ENCODE data around the gene ETFA. TPM values are rescaled to one million over a fixed set of nuclear protein-coding genes. Genes with fewer than 3 reads are reported as not detected.

Gene ETFA
- total RNA-seq, 4 donors from 2014 or later, result 56.6 to 125 (median 83.1) TPM

GRCh38 chr15:76334438-76335306 is 23.4 kb upstream of the ETFA start:
- H3K9me3 ChIP-seq, result no peaks in the 10 kb centered on the region
- WGBS, 2 donors, result 26 to 51% methylated on average over 21 to 33 of the region's 44 CpGs
- H3K36me3 ChIP-seq, result no peaks in the 10 kb centered on the region
- no peak for DNase-seq
- intact Hi-C loops (cut with DNase I), result no loop called here
- peak overlapping the region in 2 of 4 donors; percentile 43 to 66 for H3K4me3 ChIP-seq
- TF ChIP-seq POLR2A (IDR thresholded peaks at IDR 0.05) (no peak), CTCF (IDR thresholded peaks at IDR 0.05) (no peak)
- H3K4me1 ChIP-seq, result peaks cover 20 to 48% (median 23%) of the 10 kb centered on the region in 3 donors
- peaks cover 6 to 81% (median 31%) of the 10 kb centered on the region in 4 donors for H3K27me3 ChIP-seq
- H3K27ac ChIP-seq, result peak overlapping the region in 1 of 4 donors; percentile 65

DNA sequence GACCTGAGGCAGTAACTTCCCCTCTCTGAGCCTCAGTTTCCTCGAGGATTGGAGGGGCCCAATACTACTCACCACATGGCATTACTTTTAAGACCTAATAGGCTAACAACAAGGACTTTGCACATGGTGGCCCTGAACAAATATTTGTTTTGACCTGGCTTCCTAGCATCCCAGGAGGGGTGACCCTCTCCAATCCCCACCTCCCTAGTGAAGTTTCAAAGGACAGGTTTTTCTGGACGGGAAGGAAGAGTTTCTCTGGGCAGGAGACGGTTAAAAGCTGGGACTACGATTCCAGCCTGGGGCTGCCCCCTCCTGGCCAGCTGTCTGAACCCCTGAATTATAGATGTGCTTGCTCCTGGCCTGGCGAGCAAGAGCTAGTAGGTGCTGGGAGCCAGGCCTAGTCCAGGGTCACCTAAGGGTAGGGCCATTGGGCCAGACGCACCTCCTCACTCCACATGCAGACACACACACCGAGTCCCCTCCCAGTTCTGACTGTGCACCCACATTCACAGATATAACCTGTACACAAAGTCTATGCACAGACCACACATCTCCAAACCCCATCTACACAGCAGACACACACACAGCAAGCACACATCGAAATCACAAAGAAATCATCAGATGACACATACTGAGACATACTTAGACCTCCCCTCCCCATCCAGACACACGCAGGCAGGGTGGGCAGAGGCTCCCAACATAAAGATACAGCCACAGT is 22.6 kb upstream of the ETFA start:
- Histone ChIP-seq H3K4me3 (no peak overlapping the region), H3K27me3 (peaks cover 6 to 80% (median 27%) of the 10 kb centered on the region in 4 donors), H3K27ac (no peak overlapping the region), H3K36me3 (no peaks in the 10 kb centered on the region), H3K4me1 (peaks cover 16 to 40% (median 22%) of the 10 kb centered on the region in 3 donors), H3K9me3 (no peaks in the 10 kb centered on the region)
- no peak for DNase-seq
- WGBS, 2 donors, result 46 to 57% methylated on average over 5 to 7 of the region's 9 CpGs
- TF ChIP-seq POLR2A (IDR thresholded peaks at IDR 0.05) (no peak), CTCF (IDR thresholded peaks at IDR 0.05) (peak in 1 of 6 experiments; percentile 21)
- intact Hi-C loops (cut with DNase I), result no loop called here

- no peak overlapping the region for H3K4me3 ChIP-seq
- H3K9me3 ChIP-seq, result no peaks in the 10 kb centered on the region
- DNase-seq, result no peak
- intact Hi-C loops (cut with DNase I), result no loop called here
- H3K4me1 ChIP-seq, result peaks cover 16 to 35% (median 21%) of the 10 kb centered on the region in 3 donors
- 100% methylated on average over 1 of the region's 1 CpG; no CpG with 5 or more reads in 1 of the 2 donors for WGBS, 2 donors
- H3K27me3 ChIP-seq, result peaks cover 6 to 74% (median 26%) of the 10 kb centered on the region in 4 donors
- H3K27ac ChIP-seq, result no peak overlapping the region
- TF ChIP-seq POLR2A (IDR thresholded peaks at IDR 0.05) (no peak), CTCF (IDR thresholded peaks at IDR 0.05) (no peak)
- H3K36me3 ChIP-seq, result no peaks in the 10 kb centered on the region
Measured at GRCh38 chr15:76333309-76333708, 22.0 kb upstream of the ETFA start.

DNA sequence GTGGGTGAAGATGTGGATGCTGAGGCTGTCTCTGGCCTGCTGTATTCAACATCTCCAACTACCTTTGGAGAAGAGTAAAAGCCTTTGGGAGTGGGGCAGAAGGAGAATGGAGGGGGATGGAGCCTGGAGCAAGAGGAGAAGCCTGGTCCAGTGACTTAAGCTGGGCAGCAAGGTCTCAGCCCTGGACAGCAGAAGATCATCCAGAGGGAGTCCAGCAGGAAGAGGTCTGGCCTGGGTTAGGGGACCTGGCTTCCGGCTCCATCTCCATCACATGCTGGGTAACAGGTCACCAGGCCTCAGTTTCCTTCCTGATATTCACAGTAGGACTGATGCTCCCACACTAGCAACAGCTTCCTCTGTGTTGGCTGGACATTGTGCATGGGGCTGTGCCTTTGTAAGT is 21.5 kb upstream of the ETFA start:
- H3K9me3 ChIP-seq, result no peaks in the 10 kb centered on the region
- no peak for TF ChIP-seq CTCF (IDR thresholded peaks at IDR 0.05)
- TF ChIP-seq POLR2A (IDR thresholded peaks at IDR 0.05), result no peak
- no peaks in the 10 kb centered on the region for H3K36me3 ChIP-seq
- H3K27ac ChIP-seq, result no peak overlapping the region
- intact Hi-C loops (cut with DNase I), result no loop called here
- H3K4me3 ChIP-seq, result no peak overlapping the region
- DNase-seq, result no peak
- H3K27me3 ChIP-seq, result peaks cover 2 to 73% (median 25%) of the 10 kb centered on the region in 4 donors
- H3K4me1 ChIP-seq, result peaks cover 16 to 30% (median 16%) of the 10 kb centered on the region in 3 donors
- 80% methylated on average over 1 of the region's 1 CpG; no CpG with 5 or more reads in 1 of the 2 donors for WGBS, 2 donors

Measured in esophagus squamous epithelium (tissue), 5 donors.